HG03432 (cell line): ENCODE results near the gene EHBP1.
A peak's percentile ranks its signal among the peaks of the same experiment; 100 is the strongest.

Source experiments
- ATAC-seq: cut with Tn5 transposase; IDR thresholded peaks from one replicate; pipeline ENCODE4 v1.9.1; 2021; ENCODE audit warnings: mild to moderate bottlenecking, moderate library complexity; ENCODE audit not compliant: unreplicated experiment

The EHBP1 gene

DNA sequence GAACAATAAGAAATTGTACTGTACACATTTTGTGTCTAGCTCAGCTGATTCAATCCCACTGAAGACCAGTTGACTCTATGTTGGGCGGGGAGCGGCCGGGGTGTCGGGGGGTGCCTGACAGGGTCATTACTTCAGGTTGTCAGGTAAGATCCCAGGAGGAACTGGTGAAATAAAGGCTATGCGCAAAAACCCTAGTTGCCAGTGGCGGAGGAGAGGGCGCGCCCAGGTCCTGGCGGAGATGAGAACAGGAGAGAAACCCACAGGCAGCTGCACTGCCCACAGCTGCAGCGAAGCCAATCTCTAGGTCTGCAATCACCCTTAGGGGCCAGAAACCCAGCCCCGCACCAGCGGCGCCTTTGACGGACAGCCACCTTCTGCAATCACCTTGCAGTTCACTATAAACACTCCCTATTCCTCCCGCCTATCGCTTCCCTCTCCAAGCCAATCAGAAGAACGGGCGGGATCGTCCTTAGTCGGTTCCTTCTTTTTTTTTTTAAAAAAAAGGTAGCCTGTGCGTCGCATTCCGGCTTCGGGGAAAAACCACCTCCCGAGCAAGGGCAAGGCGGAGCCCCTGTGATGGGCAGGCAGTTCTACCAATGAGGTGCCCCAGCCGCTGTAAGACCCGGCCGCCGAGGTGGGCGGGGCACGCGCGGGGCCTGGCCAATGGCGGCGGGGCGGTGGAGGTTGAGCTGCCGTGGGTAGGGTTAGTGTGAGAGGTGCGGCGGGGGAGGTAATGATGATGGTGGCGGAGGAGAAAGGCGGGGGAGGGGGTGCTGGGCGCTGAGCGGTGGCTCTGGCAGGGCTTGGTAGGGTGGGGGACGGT lies at the start of gene EHBP1:
TSS of gene EHBP1 (plus strand) at position 707 of the 823 bp plus-strand sequence. CDS start 1,479 bp downstream, outside the sequence.
- peak; percentile 96 for ATAC-seq

GRCh38 chr2:62657783-62658182 lies 47.7 kb upstream of the EHBP1 start:
- ATAC-seq, result peak; percentile 50

DNA sequence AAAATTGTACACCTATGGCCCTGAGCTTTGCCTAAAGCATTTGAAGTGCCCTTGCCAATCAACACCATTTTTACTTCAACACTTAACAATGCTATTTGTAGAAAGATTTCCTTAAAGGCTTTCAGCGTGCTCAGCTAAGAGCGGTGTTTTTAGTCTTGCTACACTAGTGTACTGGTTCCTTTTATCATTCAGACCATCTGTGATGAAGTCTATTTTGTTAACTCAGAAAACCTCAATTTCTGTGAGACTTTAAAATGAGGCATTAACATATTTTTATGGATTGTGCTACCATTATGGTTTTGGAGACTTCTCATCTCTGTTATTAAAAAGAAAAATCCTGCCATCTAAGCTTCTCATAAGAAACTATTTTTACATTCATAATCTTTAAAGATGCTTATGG lies 46.6 kb upstream of the EHBP1 start:
- ATAC-seq, result no peak

DNA sequence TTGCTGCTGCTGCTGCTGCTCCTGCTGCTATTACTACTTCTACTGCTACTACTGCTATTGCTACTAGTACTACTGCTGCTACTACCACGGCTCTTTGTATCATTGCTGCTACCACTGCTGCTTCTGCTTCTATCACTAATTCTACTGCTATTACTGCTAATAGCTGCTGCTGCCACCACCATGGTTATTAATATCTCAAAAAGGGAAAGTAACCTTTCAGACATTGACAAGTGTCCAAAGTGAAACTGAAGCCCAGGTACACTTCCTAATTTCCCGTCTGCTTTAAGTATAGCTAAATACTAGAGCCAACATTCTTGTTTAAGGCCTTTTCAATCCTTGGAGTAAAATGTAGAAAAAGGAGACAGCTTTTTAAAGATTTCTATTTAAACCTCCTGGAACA lies 45.4 kb upstream of the EHBP1 start:
- peak; percentile 81 for ATAC-seq

- ATAC-seq, result peak; percentile 31
Observed at GRCh38 chr2:62660582-62661262, 44.8 kb upstream of the EHBP1 start.

DNA sequence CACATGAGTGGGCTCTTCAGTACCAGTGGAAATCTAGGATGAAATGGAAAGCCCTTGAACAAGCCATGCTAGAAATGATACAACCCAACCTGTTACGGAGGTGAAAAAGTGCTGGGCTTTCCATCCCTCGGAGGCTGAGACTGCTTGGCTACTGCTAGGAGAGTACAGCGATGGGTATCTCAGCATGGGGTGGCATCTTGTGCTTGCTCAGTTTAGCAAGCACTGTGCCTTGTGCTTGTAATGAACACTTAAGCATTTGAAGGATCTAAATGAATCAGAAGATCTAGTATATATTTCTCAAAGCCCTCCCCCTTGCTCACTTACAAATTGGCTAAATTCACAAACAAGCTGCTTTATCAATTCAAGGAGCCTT lies 44.3 kb upstream of the EHBP1 start:
- no peak for ATAC-seq

DNA sequence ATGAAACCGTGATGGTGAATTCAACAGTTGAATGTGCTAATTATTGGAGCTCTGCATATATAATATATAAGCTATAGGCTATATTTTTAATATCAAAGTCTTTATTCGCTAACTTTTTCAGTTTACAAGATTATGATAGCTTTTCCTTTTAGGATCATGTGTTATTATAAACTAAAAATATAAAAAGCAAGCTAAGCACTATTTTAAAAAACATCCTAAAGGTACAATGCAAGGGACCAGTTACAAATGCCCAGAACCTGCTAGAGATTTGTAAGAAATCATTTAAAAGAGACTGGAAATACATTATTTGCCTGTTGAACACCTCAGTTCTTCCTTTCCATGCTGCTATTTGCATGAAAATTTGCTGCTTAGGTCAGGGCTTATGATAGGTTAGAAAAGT lies 43.4 kb upstream of the EHBP1 start:
- no peak for ATAC-seq

DNA sequence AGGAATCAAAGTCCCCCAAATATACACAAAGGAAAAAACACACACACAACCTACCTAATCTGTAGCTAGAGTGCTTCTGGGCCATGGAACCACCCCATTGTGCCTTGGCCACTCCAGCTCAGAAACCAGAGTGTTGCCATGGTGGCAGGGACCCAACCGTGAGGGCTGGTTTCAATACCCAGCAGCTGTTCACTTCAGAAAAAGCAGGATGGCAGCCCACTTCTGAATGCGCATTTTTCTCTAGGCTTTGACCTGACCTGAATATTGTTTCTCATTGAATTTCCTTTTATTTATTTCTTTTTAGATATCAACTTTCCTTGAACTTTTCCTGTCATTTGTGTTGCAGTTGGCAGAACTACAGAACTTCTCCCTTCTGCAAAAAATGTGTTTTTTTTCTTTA lies 43.0 kb upstream of the EHBP1 start:
- ATAC-seq, result no peak

- no peak for ATAC-seq
Observed at GRCh38 chr2:62663411-62663810, 42.1 kb upstream of the EHBP1 start.

- ATAC-seq, result no peak
Observed at GRCh38 chr2:62663920-62664795, 41.4 kb upstream of the EHBP1 start.

- ATAC-seq, result no peak
Observed at GRCh38 chr2:62665446-62665845, 40.1 kb upstream of the EHBP1 start.

- ATAC-seq, result no peak
Observed at GRCh38 chr2:62669180-62669579, 36.3 kb upstream of the EHBP1 start.

GRCh38 chr2:62672601-62673000 lies 32.9 kb upstream of the EHBP1 start:
- no peak for ATAC-seq

GRCh38 chr2:62675062-62675461 lies 30.5 kb upstream of the EHBP1 start:
- ATAC-seq, result no peak

DNA sequence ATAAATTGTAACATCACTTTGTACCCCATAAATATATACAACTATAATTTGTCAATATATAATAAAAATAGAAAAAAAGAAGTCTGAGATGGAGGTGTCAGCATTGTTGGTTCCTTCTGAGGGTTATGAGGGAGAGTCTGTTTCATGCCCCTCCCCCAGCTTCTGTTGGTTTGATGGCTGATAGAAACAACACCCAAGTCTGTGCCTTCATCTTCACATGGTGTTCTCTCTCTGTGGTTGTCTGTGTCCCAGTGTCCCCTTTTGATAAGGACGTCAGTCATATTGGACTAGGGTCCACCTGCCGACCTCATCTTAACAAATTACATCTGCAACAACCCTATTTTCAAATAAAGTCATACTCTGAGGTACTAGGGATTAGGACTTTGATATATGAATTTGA lies 20.3 kb upstream of the EHBP1 start:
- ATAC-seq, result no peak

GRCh38 chr2:62686012-62686685 lies 19.4 kb upstream of the EHBP1 start:
- no peak for ATAC-seq

DNA sequence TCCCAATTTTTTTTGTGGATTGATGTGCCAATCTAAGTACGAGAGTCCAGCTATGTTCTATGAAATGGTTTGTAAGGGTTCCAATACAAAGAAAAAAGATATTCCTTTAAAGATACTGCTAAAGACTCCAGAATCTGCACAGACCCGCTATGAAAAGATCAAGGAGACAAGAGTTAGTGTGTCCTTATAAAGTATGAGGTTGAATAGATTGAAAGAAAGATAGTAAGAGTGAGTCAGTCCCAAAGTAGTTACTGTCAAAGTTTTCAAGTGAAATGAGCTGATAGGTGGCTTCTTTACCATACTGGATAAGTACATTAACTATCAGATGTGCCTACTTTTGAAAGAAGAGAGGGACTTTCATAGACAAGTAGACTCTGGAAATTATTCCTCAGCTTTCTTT lies 17.9 kb upstream of the EHBP1 start:
- no peak for ATAC-seq

GRCh38 chr2:62688771-62689170 lies 16.7 kb upstream of the EHBP1 start:
- no peak for ATAC-seq

DNA sequence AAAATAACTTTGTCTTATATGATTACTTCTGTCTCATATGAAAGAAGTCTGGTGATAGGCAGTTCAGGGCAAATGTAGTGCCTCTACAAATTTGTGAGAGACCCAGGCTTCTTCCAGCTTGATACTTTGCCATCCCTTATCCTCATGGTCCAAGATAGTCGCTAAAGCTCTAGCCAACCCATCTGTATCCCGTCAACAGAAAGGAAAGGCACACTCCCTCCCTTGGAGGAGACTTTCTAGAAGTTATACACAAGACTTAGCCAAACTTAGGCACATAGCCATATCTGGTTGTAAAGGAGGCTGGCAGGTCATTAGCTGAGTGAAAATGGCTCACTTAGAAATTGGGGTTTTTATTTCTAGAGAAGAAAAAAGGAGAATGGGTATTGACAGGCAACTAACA lies 14.3 kb upstream of the EHBP1 start:
- ATAC-seq, result no peak

- no peak for ATAC-seq
Observed at GRCh38 chr2:62692225-62692624, 13.3 kb upstream of the EHBP1 start.

GRCh38 chr2:62698653-62699052 lies 6.9 kb upstream of the EHBP1 start:
- ATAC-seq, result no peak
